BJ (cell line): ENCODE data around the gene CYP26A1. TPM values are rescaled to one million over a fixed set of nuclear protein-coding genes. Genes with fewer than 3 reads are reported as not detected.

ENCODE experiments used
- CTCF ChIA-PET: fragments of 350-600 bp; formaldehyde crosslinking; extraction: SDS; loops from one replicate; lab custom pipeline; 2021; ENCODE audit warnings: antibody characterized with exemption, inconsistent platforms; lab: Yijun Ruan, JAX
- POLR2A ChIA-PET: fragments of 300-600 bp; sonication (Branson Sonifier 250); formaldehyde crosslinking; extraction: SDS; loops from one replicate; lab custom pipeline; 2021; ENCODE audit warnings: antibody characterized with exemption; lab: Charles Lee
- DNase-seq: peaks from one replicate; pipeline ENCODE4 v3.0.0-alpha.2; 2011; ENCODE audit warnings: low read depth
- H3K27me3 ChIP-seq: 2 replicates; pipeline ENCODE4 v1.6.0; 2011; ENCODE audit warnings: low read length; ENCODE audit not compliant: control insufficient read depth, insufficient read depth
- H3K36me3 ChIP-seq: 2 replicates; pipeline ENCODE4 v1.5.1; 2011; ENCODE audit warnings: low read length; ENCODE audit not compliant: control insufficient read depth, insufficient read depth
- H3K4me3 ChIP-seq: 2 replicates; pipeline ENCODE4 v1.5.1; 2011; ENCODE audit warnings: low read depth, mild to moderate bottlenecking, control low read depth, low read length
- polyA plus RNA-seq: library from polyadenylated mRNA; depleted of rRNA; stranded (reverse); fragments of >200 nt; gene quantifications from 2 replicates; pipeline ENCODE4 v1.2.3, GENCODE V29; 2011
- TF ChIP-seq, protein P1 (sequence below): IDR thresholded peaks from 2 replicates; pipeline ENCODE4 v1.5.1; 2011; ENCODE audit warnings: low read depth, mild to moderate bottlenecking, control low read depth, inconsistent platforms, low read length, moderate library complexity; ENCODE audit not compliant: insufficient read depth

The CYP26A1 gene
- polyA plus RNA-seq, 1 experiment, result 0.06 TPM

DNA sequence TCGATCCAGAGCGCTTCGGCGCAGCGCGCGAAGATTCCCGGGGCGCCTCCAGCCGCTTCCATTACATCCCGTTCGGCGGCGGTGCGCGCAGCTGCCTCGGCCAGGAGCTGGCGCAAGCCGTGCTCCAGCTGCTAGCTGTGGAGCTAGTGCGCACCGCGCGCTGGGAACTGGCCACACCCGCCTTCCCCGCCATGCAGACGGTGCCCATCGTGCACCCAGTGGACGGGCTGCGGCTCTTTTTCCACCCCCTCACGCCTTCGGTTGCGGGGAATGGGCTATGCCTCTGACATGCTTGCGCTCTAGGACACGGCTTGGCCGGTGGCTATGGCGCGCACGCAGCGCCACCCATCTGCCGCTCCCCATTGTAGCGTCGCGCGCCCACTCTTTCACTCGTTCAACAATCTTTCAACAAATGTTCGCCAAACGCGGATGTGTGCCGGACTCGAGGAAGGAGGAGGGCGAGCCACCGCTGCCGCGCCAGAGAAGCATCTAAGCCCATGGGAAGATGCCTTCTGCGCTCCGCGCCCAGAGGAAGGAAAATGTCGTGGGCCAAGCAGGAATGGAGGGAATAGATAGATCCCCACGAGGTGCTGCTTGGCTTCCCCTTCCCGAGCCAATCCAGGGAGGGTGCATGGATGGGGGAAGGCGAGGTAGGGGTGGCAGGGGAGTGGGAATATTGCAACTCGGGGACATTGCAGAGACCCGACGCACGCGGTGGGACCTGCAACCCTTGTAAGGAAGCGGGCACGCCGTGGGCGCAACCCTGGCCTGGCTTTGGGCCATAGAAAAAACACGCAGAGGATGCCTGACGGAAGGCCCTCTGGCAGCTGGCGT, 5.1 kb upstream of the CYP26A1 start:
- TF ChIP-seq, protein P1, sequence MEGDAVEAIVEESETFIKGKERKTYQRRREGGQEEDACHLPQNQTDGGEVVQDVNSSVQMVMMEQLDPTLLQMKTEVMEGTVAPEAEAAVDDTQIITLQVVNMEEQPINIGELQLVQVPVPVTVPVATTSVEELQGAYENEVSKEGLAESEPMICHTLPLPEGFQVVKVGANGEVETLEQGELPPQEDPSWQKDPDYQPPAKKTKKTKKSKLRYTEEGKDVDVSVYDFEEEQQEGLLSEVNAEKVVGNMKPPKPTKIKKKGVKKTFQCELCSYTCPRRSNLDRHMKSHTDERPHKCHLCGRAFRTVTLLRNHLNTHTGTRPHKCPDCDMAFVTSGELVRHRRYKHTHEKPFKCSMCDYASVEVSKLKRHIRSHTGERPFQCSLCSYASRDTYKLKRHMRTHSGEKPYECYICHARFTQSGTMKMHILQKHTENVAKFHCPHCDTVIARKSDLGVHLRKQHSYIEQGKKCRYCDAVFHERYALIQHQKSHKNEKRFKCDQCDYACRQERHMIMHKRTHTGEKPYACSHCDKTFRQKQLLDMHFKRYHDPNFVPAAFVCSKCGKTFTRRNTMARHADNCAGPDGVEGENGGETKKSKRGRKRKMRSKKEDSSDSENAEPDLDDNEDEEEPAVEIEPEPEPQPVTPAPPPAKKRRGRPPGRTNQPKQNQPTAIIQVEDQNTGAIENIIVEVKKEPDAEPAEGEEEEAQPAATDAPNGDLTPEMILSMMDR, result 0 out of 2 replicates have a peak, but pooled peaks have one; percentile 10
- H3K36me3 ChIP-seq, result no peaks in the 10 kb centered on the region
- DNase-seq, result no peak
- POLR2A ChIA-PET, result no interaction called here
- H3K27me3 ChIP-seq, result peaks cover 90% of the 10 kb centered on the region
- H3K4me3 ChIP-seq, result peak overlapping the region; percentile 9; the same call in 1 of the 2 replicates
- CTCF ChIA-PET, result interaction anchor here (1.4 to 8.6 kb wide), 3 partner anchors 10 to 62 kb away, joined by 3 to 73 read pairs (median 14); no protein-coding TSS in a partner anchor

DNA sequence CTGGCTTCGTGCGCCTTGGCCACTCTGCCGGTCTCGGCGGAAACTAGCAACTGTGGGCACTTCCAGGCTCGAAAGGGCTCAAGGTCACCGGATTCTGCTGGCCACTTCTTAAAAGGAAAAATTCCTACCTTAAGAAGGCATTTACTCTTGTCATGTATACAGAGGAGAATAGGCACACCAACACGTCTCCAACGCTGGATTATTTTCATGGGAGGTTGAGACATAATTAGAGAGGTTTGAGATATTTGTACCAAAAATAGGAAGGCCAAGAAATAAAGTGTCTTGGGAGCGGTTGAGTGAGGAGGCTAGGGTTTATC, 4.5 kb upstream of the CYP26A1 start:
- POLR2A ChIA-PET, result no interaction called here
- H3K4me3 ChIP-seq, result no peak overlapping the region
- TF ChIP-seq, protein P1, result no peak
- CTCF ChIA-PET, result interaction anchor here (2.5 kb wide), 1 partner anchor 11 kb away, joined by 14 read pairs; no protein-coding TSS in a partner anchor
- DNase-seq, result no peak
- no peaks in the 10 kb centered on the region for H3K36me3 ChIP-seq
- H3K27me3 ChIP-seq, result peaks cover 90% of the 10 kb centered on the region

GRCh38 chr10:93070378-93071176, 3.1 kb upstream of the CYP26A1 start:
- no peak for DNase-seq
- Histone ChIP-seq H3K36me3 (no peaks in the 10 kb centered on the region), H3K27me3 (peaks cover 90% of the 10 kb centered on the region), H3K4me3 (no peak overlapping the region)
- TF ChIP-seq, protein P1, result no peak
- ChIA-PET POLR2A (no interaction called here), CTCF (interaction anchor here (0.5 to 2.5 kb wide), 4 partner anchors 8 to 146 kb away, joined by 3 to 14 read pairs (median 4); no protein-coding TSS in a partner anchor)

- Histone ChIP-seq H3K4me3 (no peak overlapping the region), H3K27me3 (peaks cover 91% of the 10 kb centered on the region), H3K36me3 (no peaks in the 10 kb centered on the region)
- ChIA-PET CTCF (interaction anchor here (0.5 to 2.5 kb wide), 4 partner anchors 9 to 146 kb away, joined by 3 to 14 read pairs (median 4); no protein-coding TSS in a partner anchor), POLR2A (no interaction called here)
- no peak for DNase-seq
- TF ChIP-seq, protein P1, result no peak
Measured at GRCh38 chr10:93071177-93071472, 2.6 kb upstream of the CYP26A1 start.
